ENCODE results near the gene PERM1. TPM values are rescaled to one million over a fixed set of nuclear protein-coding genes. Genes with fewer than 3 reads are reported as not detected.

PERM1 gene
- total and polyA plus RNA-seq, 9 of the 15 experiments (the other 6 are each of a cell fraction or from before 2014, with no cell fraction given), result not detected

GRCh38 chr1:970973-971730 is 10.7 kb downstream of the PERM1 start:
- no peak overlapping the region for H3K4me3 ChIP-seq
- H3K36me3 ChIP-seq (ENCODE audit: control insufficient read depth, insufficient read depth, low read length), result no peaks in the 10 kb centered on the region
- H2AFZ ChIP-seq (ENCODE audit: low read depth, low read length), result no peak overlapping the region
- no peaks in the 10 kb centered on the region for H3K79me2 ChIP-seq (ENCODE audit: control insufficient read depth, insufficient read depth, low read length)
- DNase-seq (ENCODE audit: extremely low read depth in 1 of 4, low spot score in 3 of 4) (no peak), ATAC-seq (no peak), FAIRE-seq (no peak)
- 25% methylated on average over 26 of the region's 42 CpGs for WGBS (ENCODE audit: insufficient coverage, low coverage, missing lambda C conversion rate)
- CTCF ChIA-PET (ENCODE audit: low intra/inter-chr PET ratio), result no interaction called here
- H3K4me2 ChIP-seq (ENCODE audit: insufficient read depth, low read length), result no peak overlapping the region
- H3K4me1 ChIP-seq (replicated peaks in 1 of 2; ENCODE audit: control insufficient read depth in 2 of 2, insufficient read depth in 2 of 2, low read length in 2 of 2), result peaks cover 9 to 76% of the 10 kb centered on the region in 2 experiments; a peak in 4 of 5 replicates
- H3K9me3 ChIP-seq (replicated peaks; ENCODE audit: control insufficient read depth, insufficient read depth, low read depth, low read length), result peaks cover 6% of the 10 kb centered on the region
- no peak overlapping the region for H3K9ac ChIP-seq (ENCODE audit: insufficient read depth in 1 of 2, low read depth in 2 of 2, low read length in 2 of 2)
- H4K20me1 ChIP-seq (replicated peaks; ENCODE audit: control insufficient read depth, insufficient read depth, low read length), result no peaks in the 10 kb centered on the region
- H3K27me3 ChIP-seq (ENCODE audit: control insufficient read depth in 2 of 2, insufficient read depth in 2 of 2, low read length in 2 of 2), result peaks cover 0 to 35% of the 10 kb centered on the region in 2 experiments; a peak in 2 of 5 replicates
- H3K27ac ChIP-seq (ENCODE audit: extremely low read depth, low read depth, low read length), result no peak overlapping the region
- in situ Hi-C loops (cut with MboI), result no loop called here
- intact Hi-C loops (cut with micrococcal nuclease), result no loop called here
- H3K9me1 ChIP-seq (ENCODE audit: control insufficient read depth, insufficient read depth, low read length), result no peaks in the 10 kb centered on the region
- POLR2A ChIA-PET, result interaction anchor here (0.6 kb wide), 1 partner anchor 12 kb away, joined by 4 read pairs; the partner anchor contains the start of gene NOC2L
- BruUV-seq (replicated peaks), result no TSS peak
- TF ChIP-seq LEF1 (IDR thresholded peaks at IDR 0.05) (no peak), TEAD1 (CRISPR knock-in tag; IDR thresholded peaks at IDR 0.05) (no peak), ZFP91 (CRISPR knock-in tag; IDR thresholded peaks at IDR 0.05) (no peak), GMEB1 (CRISPR knock-in tag; IDR thresholded peaks at IDR 0.05) (no peak), MGA (IDR thresholded peaks at IDR 0.05) (no peak), ZFP36 (IDR thresholded peaks at IDR 0.05; ENCODE audit: low read depth, low read length, partially characterized antibody) (no peak)

Data from K562 (cell line).